ENCODE measurements around the gene PGPEP1.

Gene PGPEP1

GRCh38 chr19:18340190-18340989 lies at the start of gene PGPEP1:
Gene PGPEP1 (plus strand): TSS chr19:18340598. CDS start chr19:18340682, 84 bp downstream.
- peak; percentile 35 to 47 for DNase-seq (ENCODE audit: low read depth in 2 of 2)

DNA sequence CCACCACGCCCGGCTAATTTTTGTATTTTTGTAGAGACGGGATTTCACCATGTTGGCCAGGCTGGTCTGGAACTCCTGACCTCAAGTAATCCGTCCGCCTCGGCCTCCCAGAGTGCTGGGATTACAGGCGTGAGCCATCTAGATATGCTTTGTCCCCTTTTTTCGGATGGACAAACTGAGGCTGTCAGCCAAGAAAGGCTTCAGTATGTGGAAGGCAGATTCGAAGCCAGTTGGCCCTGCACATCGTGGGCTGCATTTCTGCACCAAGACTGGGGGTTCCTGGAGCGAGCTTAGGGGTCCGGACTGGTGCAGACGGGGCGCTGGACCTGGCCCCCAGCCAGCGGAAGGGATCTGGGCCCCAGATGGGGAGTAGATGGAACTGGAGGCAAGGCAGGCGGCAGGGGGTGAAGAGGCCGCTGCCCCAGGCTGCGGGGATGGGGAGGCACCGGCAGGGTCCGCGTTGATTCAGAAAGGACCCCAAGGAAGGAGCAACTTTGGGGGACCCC lies 49.3 kb upstream of the PGPEP1 start:
- DNase-seq (ENCODE audit: low read depth in 2 of 2): no peak

DNA sequence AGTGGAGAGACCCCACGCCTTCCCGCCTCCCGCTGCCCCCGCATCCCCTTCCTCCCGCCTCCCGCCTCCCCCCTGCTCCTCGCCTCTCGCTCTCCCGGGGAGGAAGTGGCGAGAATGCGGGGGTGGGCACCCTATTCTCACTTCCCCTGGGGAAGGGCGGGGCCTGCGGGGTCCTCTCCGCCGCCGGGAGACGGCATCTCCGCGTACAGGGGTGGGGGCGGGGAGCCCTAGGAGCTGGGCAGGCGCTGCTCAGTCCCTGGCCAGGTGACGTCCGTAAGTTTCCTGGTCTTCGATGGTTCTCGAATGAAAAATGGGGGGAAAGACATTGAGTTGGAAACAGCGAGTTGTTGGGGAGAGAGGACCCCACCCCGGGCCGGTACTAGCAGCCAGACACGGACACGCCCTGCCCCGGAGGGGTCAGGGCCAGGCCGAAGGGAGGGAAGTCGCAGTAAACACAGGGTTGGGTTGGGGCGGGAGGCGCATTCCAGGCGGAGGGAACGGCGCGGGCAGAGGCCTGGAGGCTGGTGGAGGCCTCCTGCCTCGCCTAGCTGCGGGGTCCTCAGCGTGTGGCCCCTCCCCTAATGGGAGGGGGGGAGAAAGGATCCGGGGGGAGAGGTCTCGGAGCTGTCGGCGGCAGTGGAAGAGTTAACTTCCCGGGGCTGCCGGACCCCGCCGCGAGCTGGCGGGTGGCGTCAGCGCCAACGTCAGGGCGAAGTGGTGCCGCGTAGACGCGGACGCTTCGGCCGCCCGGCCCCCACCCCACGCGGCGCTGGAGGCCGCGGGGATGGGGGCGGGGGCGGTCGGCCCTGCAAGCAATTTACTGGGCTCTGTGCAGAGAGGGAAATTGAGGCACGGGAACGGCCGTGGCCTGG lies 48.6 kb upstream of the PGPEP1 start:
- DNase-seq (ENCODE audit: low read depth in 2 of 2): peak; percentile 66 to 69

- DNase-seq (ENCODE audit: low read depth in 2 of 2): no peak
These were observed 48.0 kb upstream of the PGPEP1 start for GRCh38 chr19:18292462-18292809.

DNA sequence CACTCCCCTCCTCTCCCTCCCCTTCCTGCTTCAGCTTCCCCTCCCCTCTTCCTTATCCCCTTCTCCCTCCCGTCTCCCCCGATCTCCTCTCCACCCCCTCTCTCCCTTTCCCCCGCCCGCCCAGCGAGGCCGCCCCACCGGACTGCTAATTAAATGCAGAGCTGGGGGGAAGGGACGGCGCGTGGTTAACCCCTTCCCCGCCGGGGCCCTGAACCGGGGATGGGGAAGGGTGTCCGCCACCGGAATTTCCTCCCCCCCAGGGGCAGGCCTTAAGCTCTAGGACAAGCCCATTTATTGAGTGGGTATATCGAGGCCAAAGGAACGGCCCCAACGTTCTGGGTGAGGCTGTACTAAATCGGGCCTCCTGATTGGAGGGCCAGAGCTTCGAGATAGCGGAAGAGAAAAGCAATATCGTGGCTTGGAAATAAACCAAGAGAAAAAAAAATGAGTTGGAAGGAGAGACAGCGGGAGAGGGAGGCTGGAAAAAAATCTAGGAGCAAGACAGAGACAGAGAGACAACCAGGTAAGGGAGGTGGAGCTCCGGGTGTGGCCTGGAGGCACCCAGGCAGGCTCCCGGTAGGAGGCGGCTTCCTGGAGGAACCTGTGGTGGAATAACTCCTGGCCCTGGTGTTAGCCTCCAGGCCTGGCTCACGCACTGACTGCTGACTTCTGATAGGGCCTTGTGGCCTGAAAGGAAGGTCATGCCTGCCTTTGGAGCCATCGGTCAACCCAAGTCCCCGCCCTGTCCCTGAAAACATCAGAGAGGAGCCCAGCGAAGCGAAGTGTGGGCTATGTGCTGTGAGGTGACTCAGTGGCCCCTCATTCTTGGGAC lies 47.4 kb upstream of the PGPEP1 start:
- no peak for DNase-seq (ENCODE audit: low read depth in 2 of 2)

GRCh38 chr19:18293642-18294466 lies 46.5 kb upstream of the PGPEP1 start:
- no peak for DNase-seq (ENCODE audit: low read depth in 2 of 2)

DNA sequence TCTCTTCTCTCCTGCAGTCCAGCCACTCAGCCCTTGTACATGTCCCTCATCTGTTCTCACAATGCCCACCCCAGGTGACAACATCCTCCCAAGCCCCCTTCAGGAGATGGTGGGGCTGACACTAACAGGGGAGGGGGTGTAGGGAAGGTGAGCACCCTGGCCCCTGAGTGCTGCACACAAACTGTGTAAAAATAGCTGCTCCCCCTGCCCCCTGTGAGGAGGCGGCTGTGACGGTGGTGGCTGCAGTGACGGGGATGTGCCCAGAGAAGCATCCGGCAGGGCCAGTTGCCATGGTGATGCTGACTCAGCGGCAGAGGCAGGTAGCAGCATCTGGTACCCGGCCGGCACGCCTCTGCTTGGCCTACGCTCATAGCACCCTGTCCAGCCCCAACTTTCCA lies 45.9 kb upstream of the PGPEP1 start:
- DNase-seq (ENCODE audit: low read depth in 2 of 2): peak; percentile 84 to 87

- DNase-seq (ENCODE audit: low read depth in 2 of 2): no peak
These were observed 45.4 kb upstream of the PGPEP1 start for GRCh38 chr19:18295034-18295451.

GRCh38 chr19:18297308-18297707 lies 43.1 kb upstream of the PGPEP1 start:
- DNase-seq (ENCODE audit: low read depth in 2 of 2): no peak

- DNase-seq (ENCODE audit: low read depth in 2 of 2): no peak
These were observed 41.8 kb upstream of the PGPEP1 start for GRCh38 chr19:18298601-18299000.

DNA sequence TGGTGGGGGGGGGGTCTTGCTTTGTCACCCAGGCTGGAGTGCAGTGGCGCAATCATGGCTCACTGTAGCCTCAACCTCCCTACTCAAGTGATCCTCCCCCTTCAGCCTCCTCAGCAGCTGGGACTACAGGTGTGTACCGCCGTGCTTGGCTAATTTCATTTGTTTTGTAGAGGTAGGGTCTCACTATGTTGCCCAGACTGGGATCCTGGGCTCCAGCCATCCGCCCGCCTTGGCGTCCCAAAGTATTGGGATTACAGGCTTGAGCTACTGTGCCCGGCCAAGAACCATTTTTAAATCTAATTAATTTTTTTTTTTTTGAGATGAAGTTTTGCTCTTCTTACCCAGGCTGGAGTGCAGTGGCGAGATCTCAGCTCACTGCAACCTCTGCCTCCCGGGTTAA lies 40.7 kb upstream of the PGPEP1 start:
- no peak for DNase-seq (ENCODE audit: low read depth in 2 of 2)

DNA sequence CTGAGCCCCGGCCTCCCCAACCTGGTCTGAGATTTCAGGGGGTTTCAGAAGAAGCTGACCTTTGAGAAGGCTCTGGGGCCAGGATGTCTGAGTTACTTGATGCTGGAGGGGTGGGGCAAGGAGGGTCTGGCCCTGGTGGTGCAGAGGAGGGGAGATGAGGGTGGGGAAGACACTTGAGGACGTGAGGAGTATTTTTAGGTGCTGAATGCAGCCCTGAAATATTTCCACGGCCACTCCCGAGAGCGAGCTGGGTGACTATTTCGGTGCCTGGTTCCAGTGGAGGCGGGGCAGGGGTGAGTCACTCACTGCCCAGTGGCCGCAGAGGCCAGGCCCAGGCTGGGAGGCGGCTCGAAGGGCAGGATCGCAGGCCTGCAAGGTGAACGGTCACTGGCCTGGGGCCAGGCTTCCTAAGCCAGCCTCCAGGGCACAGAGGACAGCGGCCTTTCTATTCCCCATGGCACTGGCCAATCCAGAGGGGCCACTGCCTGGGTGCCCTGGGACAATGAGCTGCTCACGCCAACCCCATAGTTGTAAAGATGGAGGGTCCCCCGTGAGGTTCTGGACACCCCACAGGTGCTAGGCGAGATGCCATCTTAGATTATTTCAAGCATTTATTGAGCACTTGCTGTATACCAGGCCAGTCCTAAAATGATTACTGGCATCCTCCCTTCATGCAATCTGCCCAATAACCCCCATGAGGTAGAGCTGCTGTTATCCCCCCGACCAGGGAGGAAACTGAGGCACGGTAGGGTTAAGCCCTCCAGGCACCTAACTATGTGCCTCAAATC lies 39.3 kb upstream of the PGPEP1 start:
- no peak for DNase-seq (ENCODE audit: low read depth in 2 of 2)

DNA sequence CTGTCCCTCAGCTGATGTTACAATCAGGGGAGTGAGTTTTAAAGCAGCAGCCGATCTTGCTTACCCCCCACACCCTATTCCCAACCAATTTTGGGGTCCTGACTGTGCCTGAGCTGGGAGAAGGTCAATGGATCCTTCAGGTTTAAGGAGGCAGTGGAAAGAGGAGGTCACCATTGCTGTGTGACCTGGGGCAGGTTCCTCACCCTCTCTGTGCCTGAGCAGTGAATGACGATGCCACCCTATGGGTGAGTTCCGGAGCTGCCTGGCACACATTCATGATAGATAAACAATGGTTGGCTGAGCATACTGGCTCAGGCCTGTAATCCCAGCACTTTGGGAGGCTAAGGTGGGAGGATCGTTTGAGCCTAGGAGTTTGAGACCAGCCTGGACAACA lies 38.7 kb upstream of the PGPEP1 start:
- no peak for DNase-seq (ENCODE audit: low read depth in 2 of 2)

GRCh38 chr19:18304208-18304457 lies 36.3 kb upstream of the PGPEP1 start:
- DNase-seq (ENCODE audit: low read depth in 2 of 2): no peak

GRCh38 chr19:18304458-18305310 lies 35.7 kb upstream of the PGPEP1 start:
- peak; percentile 65 to 75 for DNase-seq (ENCODE audit: low read depth in 2 of 2)

- DNase-seq (ENCODE audit: low read depth in 2 of 2): no peak
These were observed 34.0 kb upstream of the PGPEP1 start for GRCh38 chr19:18306209-18306887.

DNA sequence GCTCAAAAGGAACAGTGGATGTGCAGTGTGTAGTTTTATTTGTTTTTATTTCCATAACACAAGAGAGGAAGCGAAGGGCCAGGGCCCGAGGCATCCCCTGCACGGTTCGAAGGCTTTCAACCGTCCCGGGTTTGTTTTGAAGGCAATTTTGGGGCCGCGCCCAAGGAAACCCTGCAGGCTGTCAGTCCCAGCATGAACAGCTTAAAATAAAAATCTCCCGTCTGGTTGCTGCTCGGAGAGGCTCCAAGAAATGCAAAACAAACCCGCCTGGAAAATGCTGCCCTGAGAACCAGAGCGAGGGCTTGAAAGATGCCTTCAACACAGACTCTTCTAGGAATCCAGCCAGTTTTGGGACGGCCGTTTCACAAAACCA lies 33.5 kb upstream of the PGPEP1 start:
- no peak for DNase-seq (ENCODE audit: low read depth in 2 of 2)

DNA sequence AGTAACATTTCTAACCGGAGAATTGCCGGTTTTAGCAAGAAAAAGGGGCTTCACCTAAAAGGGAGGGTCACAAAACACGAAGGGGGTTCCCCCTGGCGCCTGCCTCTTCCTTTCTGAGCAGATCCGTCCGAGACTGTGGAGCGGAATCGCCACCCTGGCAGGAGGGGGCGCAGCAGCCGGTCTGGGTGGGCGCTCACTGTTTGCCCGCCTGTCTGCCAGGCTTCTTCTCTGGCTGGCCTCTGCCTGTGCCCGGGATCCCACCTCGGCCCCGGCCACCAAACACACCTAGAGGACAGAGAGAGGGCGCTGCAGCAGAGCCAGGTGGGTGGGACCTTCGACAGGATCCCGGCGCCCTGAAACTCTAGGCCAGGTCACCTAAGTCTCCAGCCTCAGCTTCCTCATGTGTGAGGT lies 33.1 kb upstream of the PGPEP1 start:
- no peak for DNase-seq (ENCODE audit: low read depth in 2 of 2)

Data from stimulated activated CD8-positive, alpha-beta memory T cell treated with anti-CD3 and anti-CD28 coated beads, Interleukin-2, amount 100 ng/mL, for 1 hour (primary cell).